K562 (cell line): ENCODE measurements around the gene ANXA3. TPM values are rescaled to one million over a fixed set of nuclear protein-coding genes. Genes with fewer than 3 reads are reported as not detected.

ENCODE experiments used
- ATAC-seq: fragments of 200-7000 bp; cut with Tn5 transposase; 3 replicates; pipeline ENCODE4 v1.9.1; 2020; ENCODE audit warnings: moderate library complexity
- BruUV-seq: library from RNA; stranded (reverse); fragments of 400-500 nt; replicated peaks from 2 replicates; lab custom pipeline; 2021; lab: Mats Ljungman, UMichigan
- CTCF ChIA-PET: fragments of 300-600 bp; formaldehyde crosslinking; extraction: SDS; loops from one replicate; lab custom pipeline; 2021; ENCODE audit warnings: low intra/inter-chr PET ratio; lab: Yijun Ruan, JAX
- POLR2A ChIA-PET: fragments of 300-600, 350-650 bp; sonication (Branson Sonifier 250); formaldehyde crosslinking; extraction: SDS; loops from one replicate; lab custom pipeline; 2021; ENCODE audit warnings: antibody characterized with exemption, inconsistent platforms; lab: Yijun Ruan, JAX
- DNase-seq, 4 experiments: peaks; one replicate each; pipeline versions ENCODE4 v3.0.0 to v3.0.0-alpha.2; 2011 to 2018; ENCODE audit warnings: low spot score in 3 of 4, mixed read lengths in 3 of 4; ENCODE audit errors: extremely low read depth in 1 of 4
- FAIRE-seq: peaks from 2 replicates; lab custom pipeline; 2011; peaks lifted over from hg19 to GRCh38; lab: Jason Lieb, UNC
- H2AFZ ChIP-seq: 2 replicates; pipeline ENCODE4 v1.6.0; 2011; ENCODE audit warnings: low read depth, low read length, control low read depth, inconsistent platforms
- H3K27ac ChIP-seq: fragments of 200-600 bp; 3 replicates; pipeline ENCODE4 v1.8.0; 2011; ENCODE audit warnings: low read depth, mild to moderate bottlenecking, control low read depth, inconsistent platforms, low read length, moderate library complexity, mixed read lengths; ENCODE audit errors: extremely low read depth
- H3K27me3 ChIP-seq, 2 experiments: fragments of 300-600 bp in 1 of 2; 2 replicates in 1 of 2; 3 replicates in 1 of 2; pipeline versions ENCODE4 v1.6.0 to v1.8.0; 2011; ENCODE audit warnings: inconsistent platforms in 2 of 2, low read length in 2 of 2, mild to moderate bottlenecking in 1 of 2, mixed read lengths in 1 of 2, moderate library complexity in 1 of 2; ENCODE audit not compliant: control insufficient read depth in 2 of 2, insufficient read depth in 2 of 2
- H3K36me3 ChIP-seq: fragments of 300-600 bp; 3 replicates; pipeline ENCODE4 v1.8.0; 2011; ENCODE audit warnings: mild to moderate bottlenecking, low read length, inconsistent platforms; ENCODE audit not compliant: control insufficient read depth, insufficient read depth
- H3K4me1 ChIP-seq, 2 experiments: fragments of 200-600 bp in 1 of 2; replicated peaks in 1 of 2; 2 replicates in 1 of 2; 3 replicates in 1 of 2; pipeline versions ENCODE4 v1.5.1 to v1.8.0; 2011; ENCODE audit warnings: inconsistent platforms in 2 of 2, low read length in 2 of 2, mild to moderate bottlenecking in 1 of 2, mixed read lengths in 1 of 2, moderate library complexity in 1 of 2; ENCODE audit not compliant: control insufficient read depth in 2 of 2, insufficient read depth in 2 of 2
- H3K4me2 ChIP-seq: 2 replicates; pipeline ENCODE4 v1.6.1; 2011; ENCODE audit warnings: low read length, control low read depth, inconsistent platforms, mixed read lengths; ENCODE audit not compliant: insufficient read depth
- H3K4me3 ChIP-seq: fragments of 200-600 bp; sonication (generic), shearing (Covaris generic); 2 replicates; pipeline ENCODE4 v1.5.1; 2016; ENCODE audit warnings: control low read depth, inconsistent platforms
- H3K79me2 ChIP-seq: fragments of 200-600 bp; 3 replicates; pipeline ENCODE4 v1.8.0; 2011; ENCODE audit warnings: low read length, inconsistent platforms; ENCODE audit not compliant: control insufficient read depth, insufficient read depth
- H3K9ac ChIP-seq, 2 experiments: 2 replicates each; pipeline versions ENCODE4 v1.6.0 to v1.6.1; 2011; ENCODE audit warnings: low read depth in 2 of 2, low read length in 2 of 2, control low read depth in 1 of 2, inconsistent platforms in 1 of 2, mild to moderate bottlenecking in 1 of 2, mixed read lengths in 1 of 2; ENCODE audit not compliant: insufficient read depth in 1 of 2
- H3K9me1 ChIP-seq: one replicate; pipeline ENCODE4 v1.6.0; 2011; ENCODE audit warnings: inconsistent platforms, mild to moderate bottlenecking, low read length, moderate library complexity; ENCODE audit not compliant: control insufficient read depth, insufficient read depth
- H3K9me3 ChIP-seq: replicated peaks from 2 replicates; pipeline ENCODE4 v1.5.1; 2011; ENCODE audit warnings: low read depth, low read length, inconsistent platforms; ENCODE audit not compliant: control insufficient read depth, insufficient read depth
- H4K20me1 ChIP-seq: replicated peaks from 2 replicates; pipeline ENCODE4 v1.6.1; 2011; ENCODE audit warnings: low read length, inconsistent platforms, mixed read lengths; ENCODE audit not compliant: control insufficient read depth, insufficient read depth
- CTBP1 ChIP-seq: fragments of 450-650 bp; IDR thresholded peaks from 2 replicates; pipeline ENCODE4 v1.6.1; 2016; ENCODE audit warnings: borderline replicate concordance
- L3MBTL2 ChIP-seq: fragments of 450-650 bp; IDR thresholded peaks from 2 replicates; pipeline ENCODE4 v1.6.1; 2016; ENCODE audit warnings: mild to moderate bottlenecking, moderate library complexity
- MYNN ChIP-seq, 2 experiments: sonication (generic); formaldehyde crosslinking in 1 of 2; IDR thresholded peaks; 2 replicates each; pipeline versions ENCODE4 v1.5.0 to v1.6.1; 2016 to 2020; ENCODE audit warnings: antibody characterized with exemption in 1 of 2, missing genetic modification reagents in 1 of 2
- THRAP3 ChIP-seq: fragments of 450-650 bp; IDR thresholded peaks from 2 replicates; pipeline ENCODE4 v1.6.1; 2016; ENCODE audit warnings: mild to moderate bottlenecking, inconsistent platforms, borderline replicate concordance
- TOE1 ChIP-seq, 2 experiments: fragments of 450-650 bp in 1 of 2; sonication (generic) in 1 of 2; formaldehyde crosslinking in 1 of 2; IDR thresholded peaks; 2 replicates each; pipeline versions ENCODE4 v1.7.1 to v1.8.0; 2016 to 2022; ENCODE audit warnings: borderline replicate concordance in 2 of 2, mild to moderate bottlenecking in 2 of 2, antibody characterized with exemption in 1 of 2, inconsistent platforms in 1 of 2, low read depth in 1 of 2, missing genetic modification reagents in 1 of 2, moderate library complexity in 1 of 2
- TSHZ1 ChIP-seq: fragments of 250-450 bp; sonication (Bioruptor Pico); IDR thresholded peaks from 2 replicates; pipeline ENCODE4 v1.4.0; 2020; ENCODE audit warnings: mild to moderate bottlenecking, moderate library complexity
- ZNF263 ChIP-seq: sonication (generic); formaldehyde crosslinking; IDR thresholded peaks from 2 replicates; pipeline ENCODE4 v1.8.0; 2022; ENCODE audit warnings: mild to moderate bottlenecking, missing genetic modification reagents, borderline replicate concordance
- ZNF778 ChIP-seq: fragments of 450-650 bp; formaldehyde crosslinking; IDR thresholded peaks from 2 replicates; pipeline ENCODE4 v1.4.0; 2020; ENCODE audit warnings: mild to moderate bottlenecking, moderate library complexity
- WGBS: fragments of 100-300 bp; shearing (Covaris generic); methylation state at CpG from one replicate; pipeline ENCODE4 v1.1.6; 2016; ENCODE audit warnings: low coverage, mixed read lengths; ENCODE audit not compliant: insufficient coverage; ENCODE audit errors: missing lambda C conversion rate; 5-methylcytosine and 5-hydroxymethylcytosine counted together
- in situ Hi-C: fragments of 300-500 bp; cut with MboI; formaldehyde crosslinking; loops from 4 replicates; pipeline ENCODE4 v1.15.0; 2018; ENCODE audit warnings: inconsistent platforms, mixed read lengths
- intact Hi-C: fragments of 100-400 bp; cut with micrococcal nuclease; formaldehyde crosslinking; loops from 2 replicates; pipeline ENCODE4 v1.14.2; 2022
- polyA plus RNA-seq, 8 experiments: library from polyadenylated mRNA; depleted of rRNA in 4 of 8; stranded (reverse) in 5 of 8; unstranded in 3 of 8; fragments of >200 nt; fragmentation: Nextera tagmentation in 2 of 8; fragmentation: Illumina TruSeq in 1 of 8; extraction: Ambion mirVana in 2 of 8; extraction: Trizol in 1 of 8; gene quantifications; 2 replicates each; pipeline versions ENCODE4 v1.2.1 to v1.2.3, GENCODE V29; 2011 to 2014; ENCODE audit warnings: inconsistent platforms in 1 of 8, missing spikeins in 1 of 8
- total RNA-seq, 7 experiments: library from RNA; depleted of rRNA in 6 of 7; stranded (reverse); fragments of >200 nt in 6 of 7; fragmentation: Illumina TruSeq in 2 of 7; extraction: Trizol in 2 of 7; gene quantifications; 2 replicates each; pipeline versions ENCODE4 v1.2.1 to v1.2.3, GENCODE V29; 2011 to 2021; ENCODE audit warnings: low replicate concordance in 1 of 7
- TF ChIP-seq, protein P1 (sequence below): IDR thresholded peaks from 3 replicates; pipeline ENCODE4 v1.6.1; 2011; ENCODE audit warnings: borderline replicate concordance, mild to moderate bottlenecking, moderate library complexity; ENCODE audit not compliant: insufficient read length; ENCODE audit errors: extremely low read depth
- TF ChIP-seq, protein P2 (sequence below): fragments of 150-350 bp; conservative IDR thresholded peaks from 2 replicates; pipeline ENCODE4 v1.6.1; 2014; ENCODE audit warnings: low read length
- TF ChIP-seq, protein P3 (sequence below): sonication (generic); IDR thresholded peaks from 2 replicates; pipeline ENCODE4 v1.6.1; 2016

The ANXA3 gene
- total and polyA plus RNA-seq, 9 of the 15 experiments (the other 6 are each of a cell fraction or from before 2014, with no cell fraction given), result 6.3 to 15.5 (median 9.8) TPM

DNA sequence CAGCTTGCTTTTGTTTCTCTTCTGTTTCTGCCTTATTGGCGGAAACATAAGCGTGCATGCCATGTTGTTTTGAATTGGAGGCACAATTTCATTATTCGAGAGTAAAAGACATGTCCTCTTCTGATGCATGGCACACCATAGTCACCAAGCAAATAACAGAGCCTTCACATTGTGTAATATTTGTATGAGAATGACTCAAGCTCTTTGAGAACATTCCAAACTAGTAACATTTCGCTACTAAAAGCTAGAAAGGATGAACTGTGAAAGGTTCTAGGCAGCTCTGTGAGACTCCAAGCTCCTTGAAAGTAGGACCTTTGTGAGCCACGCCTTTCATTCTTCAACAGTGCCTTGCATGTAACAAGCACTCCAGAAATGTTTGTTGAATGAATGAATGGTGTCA is 9.2 kb upstream of the ANXA3 start:
- no peak for ATAC-seq
- no peak overlapping the region for H3K9ac ChIP-seq
- BruUV-seq, result no TSS peak
- FAIRE-seq, result peak; percentile 11
- 30% methylated on average over 5 of the region's 5 CpGs for WGBS
- no peaks in the 10 kb centered on the region for H3K36me3 ChIP-seq
- no peaks in the 10 kb centered on the region for H4K20me1 ChIP-seq
- H3K4me1 ChIP-seq, result no peaks in the 10 kb centered on the region; a peak in 1 of 5 replicates
- in situ Hi-C loops (no loop called here), intact Hi-C loops (no loop called here)
- H3K9me3 ChIP-seq, result no peaks in the 10 kb centered on the region
- no peaks in the 10 kb centered on the region for H3K79me2 ChIP-seq
- H3K27ac ChIP-seq, result no peak overlapping the region
- DNase-seq, result no peak
- no peak overlapping the region for H2AFZ ChIP-seq
- no peak overlapping the region for H3K4me2 ChIP-seq
- no peaks in the 10 kb centered on the region for H3K9me1 ChIP-seq
- ChIA-PET CTCF (interaction anchor here (0.6 kb wide), 1 partner anchor 18 kb away, joined by 3 read pairs; no protein-coding TSS in a partner anchor), POLR2A (no interaction called here)
- peaks cover 5 to 6% of the 10 kb centered on the region in 2 experiments; a peak in 4 of 5 replicates for H3K27me3 ChIP-seq
- H3K4me3 ChIP-seq, result no peak overlapping the region
- no peak for TF ChIP-seq TOE1 (IDR thresholded peaks at IDR 0.05; ENCODE audit: borderline replicate concordance)
- TF ChIP-seq TOE1 (CRISPR knock-in tag; IDR thresholded peaks at IDR 0.05; ENCODE audit: borderline replicate concordance, low read depth), result no peak
- no peak for TF ChIP-seq ZNF263 (CRISPR knock-in tag)
- TF ChIP-seq MYNN (IDR thresholded peaks at IDR 0.05), result no peak
- TF ChIP-seq MYNN (CRISPR knock-in tag; IDR thresholded peaks at IDR 0.05), result no peak
- TF ChIP-seq THRAP3, result no peak
- TF ChIP-seq, protein P1, sequence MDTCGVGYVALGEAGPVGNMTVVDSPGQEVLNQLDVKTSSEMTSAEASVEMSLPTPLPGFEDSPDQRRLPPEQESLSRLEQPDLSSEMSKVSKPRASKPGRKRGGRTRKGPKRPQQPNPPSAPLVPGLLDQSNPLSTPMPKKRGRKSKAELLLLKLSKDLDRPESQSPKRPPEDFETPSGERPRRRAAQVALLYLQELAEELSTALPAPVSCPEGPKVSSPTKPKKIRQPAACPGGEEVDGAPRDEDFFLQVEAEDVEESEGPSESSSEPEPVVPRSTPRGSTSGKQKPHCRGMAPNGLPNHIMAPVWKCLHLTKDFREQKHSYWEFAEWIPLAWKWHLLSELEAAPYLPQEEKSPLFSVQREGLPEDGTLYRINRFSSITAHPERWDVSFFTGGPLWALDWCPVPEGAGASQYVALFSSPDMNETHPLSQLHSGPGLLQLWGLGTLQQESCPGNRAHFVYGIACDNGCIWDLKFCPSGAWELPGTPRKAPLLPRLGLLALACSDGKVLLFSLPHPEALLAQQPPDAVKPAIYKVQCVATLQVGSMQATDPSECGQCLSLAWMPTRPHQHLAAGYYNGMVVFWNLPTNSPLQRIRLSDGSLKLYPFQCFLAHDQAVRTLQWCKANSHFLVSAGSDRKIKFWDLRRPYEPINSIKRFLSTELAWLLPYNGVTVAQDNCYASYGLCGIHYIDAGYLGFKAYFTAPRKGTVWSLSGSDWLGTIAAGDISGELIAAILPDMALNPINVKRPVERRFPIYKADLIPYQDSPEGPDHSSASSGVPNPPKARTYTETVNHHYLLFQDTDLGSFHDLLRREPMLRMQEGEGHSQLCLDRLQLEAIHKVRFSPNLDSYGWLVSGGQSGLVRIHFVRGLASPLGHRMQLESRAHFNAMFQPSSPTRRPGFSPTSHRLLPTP, result no peak
- no peak for TF ChIP-seq TSHZ1 (CRISPR knock-in tag)
- TF ChIP-seq ZNF778 (CRISPR knock-in tag), result no peak
- TF ChIP-seq, protein P2, sequence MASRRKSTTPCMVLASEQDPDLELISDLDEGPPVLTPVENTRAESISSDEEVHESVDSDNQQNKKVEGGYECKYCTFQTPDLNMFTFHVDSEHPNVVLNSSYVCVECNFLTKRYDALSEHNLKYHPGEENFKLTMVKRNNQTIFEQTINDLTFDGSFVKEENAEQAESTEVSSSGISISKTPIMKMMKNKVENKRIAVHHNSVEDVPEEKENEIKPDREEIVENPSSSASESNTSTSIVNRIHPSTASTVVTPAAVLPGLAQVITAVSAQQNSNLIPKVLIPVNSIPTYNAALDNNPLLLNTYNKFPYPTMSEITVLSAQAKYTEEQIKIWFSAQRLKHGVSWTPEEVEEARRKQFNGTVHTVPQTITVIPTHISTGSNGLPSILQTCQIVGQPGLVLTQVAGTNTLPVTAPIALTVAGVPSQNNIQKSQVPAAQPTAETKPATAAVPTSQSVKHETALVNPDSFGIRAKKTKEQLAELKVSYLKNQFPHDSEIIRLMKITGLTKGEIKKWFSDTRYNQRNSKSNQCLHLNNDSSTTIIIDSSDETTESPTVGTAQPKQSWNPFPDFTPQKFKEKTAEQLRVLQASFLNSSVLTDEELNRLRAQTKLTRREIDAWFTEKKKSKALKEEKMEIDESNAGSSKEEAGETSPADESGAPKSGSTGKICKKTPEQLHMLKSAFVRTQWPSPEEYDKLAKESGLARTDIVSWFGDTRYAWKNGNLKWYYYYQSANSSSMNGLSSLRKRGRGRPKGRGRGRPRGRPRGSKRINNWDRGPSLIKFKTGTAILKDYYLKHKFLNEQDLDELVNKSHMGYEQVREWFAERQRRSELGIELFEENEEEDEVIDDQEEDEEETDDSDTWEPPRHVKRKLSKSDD, result no peak
- TF ChIP-seq, protein P3, sequence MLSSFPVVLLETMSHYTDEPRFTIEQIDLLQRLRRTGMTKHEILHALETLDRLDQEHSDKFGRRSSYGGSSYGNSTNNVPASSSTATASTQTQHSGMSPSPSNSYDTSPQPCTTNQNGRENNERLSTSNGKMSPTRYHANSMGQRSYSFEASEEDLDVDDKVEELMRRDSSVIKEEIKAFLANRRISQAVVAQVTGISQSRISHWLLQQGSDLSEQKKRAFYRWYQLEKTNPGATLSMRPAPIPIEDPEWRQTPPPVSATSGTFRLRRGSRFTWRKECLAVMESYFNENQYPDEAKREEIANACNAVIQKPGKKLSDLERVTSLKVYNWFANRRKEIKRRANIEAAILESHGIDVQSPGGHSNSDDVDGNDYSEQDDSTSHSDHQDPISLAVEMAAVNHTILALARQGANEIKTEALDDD, result no peak
- no peak for TF ChIP-seq CTBP1
- no peak for TF ChIP-seq L3MBTL2
